OCI-M2 (cell line): ENCODE data around the gene SPATA2L.

ENCODE experiments used
- DNase-seq: peaks from one replicate; lab custom pipeline; 2025; ENCODE audit not compliant: unreplicated experiment; lab: John Stamatoyannopoulos, UW

Gene SPATA2L

GRCh38 chr16:89729293-89729692 is 27.8 kb upstream of the SPATA2L start:
- DNase-seq: no peak

DNA sequence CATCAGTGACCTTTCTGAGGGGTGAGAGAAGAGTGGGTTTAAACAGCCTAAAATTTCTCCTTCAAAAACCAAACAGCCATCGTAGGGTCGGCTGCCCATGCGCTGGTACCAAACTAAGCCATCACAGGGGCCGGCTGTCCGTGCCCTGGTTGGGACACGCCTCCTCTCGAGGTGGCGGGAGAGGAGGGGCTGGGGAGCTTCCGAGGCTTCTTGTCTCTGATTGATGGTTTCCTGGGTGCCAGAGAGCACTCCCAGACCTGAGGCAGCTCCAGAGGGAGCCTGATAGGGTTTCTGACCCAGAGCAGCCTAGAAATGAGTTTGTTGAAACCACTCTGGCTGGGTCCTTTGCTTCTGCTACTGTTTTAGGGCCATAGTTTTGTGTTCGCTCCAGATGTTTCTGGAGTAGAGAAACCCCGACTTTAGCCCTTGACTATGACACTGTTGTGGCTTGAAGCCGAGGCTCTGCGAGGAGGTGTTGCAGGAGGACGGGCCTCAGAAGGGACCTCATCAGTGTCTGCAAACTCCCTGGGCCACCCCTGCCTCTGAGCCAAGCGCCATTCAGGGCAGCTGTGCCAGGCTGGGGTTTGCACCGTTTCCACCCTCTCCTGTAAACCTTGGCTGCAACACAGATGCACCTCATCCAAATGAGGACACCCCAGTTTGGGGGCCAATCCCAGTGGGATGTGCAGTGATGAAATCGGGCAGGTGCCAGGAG is 26.1 kb upstream of the SPATA2L start:
- no peak for DNase-seq

DNA sequence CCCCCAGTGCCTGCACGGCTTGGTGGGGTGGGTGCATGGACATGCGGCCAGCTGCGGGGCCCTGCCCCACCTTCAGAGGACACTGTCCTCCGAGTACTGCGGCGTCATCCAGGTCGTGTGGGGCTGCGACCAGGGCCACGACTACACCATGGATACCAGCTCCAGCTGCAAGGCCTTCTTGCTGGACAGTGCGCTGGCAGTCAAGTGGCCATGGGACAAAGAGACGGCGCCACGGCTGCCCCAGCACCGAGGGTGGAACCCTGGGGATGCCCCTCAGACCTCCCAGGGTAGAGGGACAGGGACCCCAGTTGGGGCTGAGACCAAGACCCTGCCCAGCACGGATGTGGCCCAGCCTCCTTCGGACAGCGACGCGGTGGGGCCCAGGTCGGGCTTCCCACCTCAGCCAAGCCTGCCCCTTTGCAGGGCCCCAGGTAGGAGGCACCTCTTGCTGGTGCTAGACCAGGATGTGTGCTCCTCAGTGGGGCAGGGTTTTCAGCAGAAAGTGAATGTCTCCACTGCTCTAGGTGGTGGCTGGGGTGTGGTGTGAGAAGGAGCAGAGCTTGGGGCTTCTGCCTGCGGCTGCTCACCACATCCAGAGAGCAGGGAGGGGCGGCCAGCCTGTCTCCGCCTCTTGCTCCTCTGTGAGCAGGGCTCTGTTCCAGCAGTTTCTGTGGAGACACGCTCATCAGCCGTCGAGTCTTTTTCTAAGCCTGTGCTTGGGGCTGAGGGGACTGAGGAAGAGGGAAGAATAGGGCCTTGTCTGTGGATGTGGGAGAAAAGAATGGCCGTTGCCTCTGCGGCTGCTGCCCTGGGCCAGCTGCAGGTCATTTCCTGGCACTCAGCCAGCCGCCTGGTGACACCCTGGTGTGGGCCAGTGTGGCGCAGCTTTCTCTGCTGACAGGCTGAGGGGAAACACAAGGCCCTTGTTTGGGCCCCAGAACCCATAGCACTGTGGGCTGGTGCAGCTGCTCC is 22.1 kb upstream of the SPATA2L start:
- DNase-seq: no peak

DNA sequence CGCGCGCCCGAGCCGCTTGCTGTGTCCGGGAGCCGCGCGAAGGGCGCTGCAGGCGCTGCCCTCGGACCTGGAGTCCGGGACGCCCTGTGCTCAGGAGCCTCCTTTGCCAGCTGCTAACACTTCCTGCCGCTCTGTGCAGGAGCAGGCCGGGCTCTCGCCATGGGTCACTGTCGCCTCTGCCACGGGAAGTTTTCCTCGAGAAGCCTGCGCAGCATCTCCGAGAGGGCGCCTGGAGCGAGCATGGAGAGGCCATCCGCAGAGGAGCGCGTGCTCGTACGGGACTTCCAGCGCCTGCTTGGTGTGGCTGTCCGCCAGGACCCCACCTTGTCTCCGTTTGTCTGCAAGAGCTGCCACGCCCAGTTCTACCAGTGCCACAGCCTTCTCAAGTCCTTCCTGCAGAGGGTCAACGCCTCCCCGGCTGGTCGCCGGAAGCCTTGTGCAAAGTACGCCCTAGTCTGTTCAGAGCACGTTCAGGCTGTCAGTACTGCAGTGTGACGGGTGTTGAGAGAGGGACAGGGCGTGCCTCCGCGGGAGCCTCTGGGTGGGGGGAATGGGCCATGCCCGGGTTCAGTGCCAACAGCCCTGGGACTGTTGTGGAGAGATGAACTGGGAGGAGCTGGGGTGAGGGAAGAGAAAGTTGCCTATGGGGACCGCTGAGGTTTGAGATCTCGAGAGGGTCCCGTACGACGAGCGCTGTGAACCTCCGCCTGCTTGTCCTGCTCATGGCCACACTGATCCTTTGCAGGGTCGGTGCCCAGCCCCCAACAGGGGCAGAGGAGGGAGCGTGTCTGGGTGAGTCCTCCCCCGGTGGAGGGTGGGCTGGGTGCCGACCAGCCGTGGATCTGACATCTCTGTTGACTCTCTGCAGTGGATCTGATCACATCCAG is 21.1 kb upstream of the SPATA2L start:
- no peak for DNase-seq

DNA sequence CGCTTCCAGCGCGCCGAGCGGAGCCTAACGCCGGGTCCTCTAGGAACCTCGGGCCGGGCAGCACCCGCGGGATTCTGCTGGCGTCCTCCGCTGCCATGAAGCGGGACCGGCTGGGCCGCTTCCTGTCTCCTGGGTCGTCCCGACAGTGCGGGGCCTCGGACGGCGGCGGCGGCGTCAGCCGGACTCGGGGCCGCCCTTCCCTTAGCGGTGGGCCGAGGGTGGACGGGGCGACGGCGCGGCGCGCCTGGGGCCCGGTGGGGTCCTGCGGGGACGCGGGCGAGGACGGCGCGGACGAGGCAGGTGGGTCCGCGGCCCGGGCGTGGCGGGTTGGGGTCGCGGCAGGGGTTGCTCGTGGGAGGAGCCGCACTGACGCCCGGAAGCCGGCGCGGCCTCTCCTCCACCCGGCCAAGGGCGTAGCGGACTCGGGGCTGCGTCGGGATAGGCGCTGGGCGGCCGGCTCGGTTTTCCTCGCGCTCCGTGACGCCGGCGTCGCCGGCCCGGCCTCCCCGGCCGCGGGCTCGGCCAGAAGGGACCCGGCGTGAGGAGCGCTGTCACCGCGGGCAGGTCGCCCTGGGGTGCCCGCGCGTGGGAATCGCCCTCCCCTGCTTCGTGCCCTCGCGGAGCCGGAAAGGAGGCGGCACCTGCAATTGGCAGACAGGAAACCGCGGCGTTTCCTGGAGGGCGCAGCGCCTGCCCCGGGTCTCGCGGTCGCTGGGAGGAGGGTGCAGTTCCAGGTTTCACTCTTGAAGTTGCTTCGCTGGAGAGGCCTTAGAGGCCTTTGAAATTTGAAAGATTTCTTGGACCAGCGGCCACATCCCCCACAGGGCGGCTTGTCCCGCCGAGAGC is 20.3 kb upstream of the SPATA2L start:
- DNase-seq: no peak

DNA sequence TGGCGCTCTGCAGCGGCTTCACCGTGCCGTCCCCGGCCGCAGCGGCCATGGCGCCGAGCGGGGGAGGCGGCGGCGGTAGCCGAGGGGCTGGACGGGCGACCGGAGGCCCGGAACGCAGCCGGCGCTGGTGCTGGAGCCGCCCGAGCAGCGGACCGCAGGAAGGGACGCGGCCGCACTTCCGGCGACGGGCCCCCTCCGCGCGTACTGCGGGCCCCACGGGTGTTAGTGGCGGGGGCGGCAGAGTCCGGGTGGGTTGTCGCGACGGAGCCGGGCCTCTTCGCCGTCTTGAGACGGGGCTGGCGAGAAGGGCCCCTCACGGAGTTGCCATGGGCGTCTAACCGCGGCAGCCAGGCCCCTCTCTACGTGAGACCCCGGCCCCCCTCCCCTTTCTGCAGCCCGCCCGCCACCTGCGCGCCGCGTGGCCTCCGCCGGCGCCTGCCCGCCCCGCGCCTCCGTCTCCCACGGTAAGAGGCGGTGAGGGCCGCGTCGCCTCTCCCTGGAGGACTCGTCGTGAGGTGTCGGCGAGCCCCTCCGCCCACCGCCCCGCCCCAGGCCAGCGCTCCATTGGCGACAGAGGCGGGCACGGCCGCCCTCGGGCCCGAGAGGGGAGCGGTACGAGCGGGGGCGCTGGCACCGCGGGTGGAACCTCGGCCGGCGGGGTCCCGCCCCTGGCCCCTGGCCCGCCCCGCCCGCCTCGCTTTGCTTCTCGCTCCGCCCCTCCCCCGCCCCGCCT is 19.5 kb upstream of the SPATA2L start, which contains the start of the genes VPS9D1 and ZNF276:
VPS9D1 (minus strand) TSS at position 86 of the 733 bp plus-strand sequence; CDS start at position 49, 37 bp downstream.
ZNF276 (plus strand) TSS at position 725 of the 733 bp plus-strand sequence. CDS start 104 bp downstream, outside the sequence.
- DNase-seq: no peak

DNA sequence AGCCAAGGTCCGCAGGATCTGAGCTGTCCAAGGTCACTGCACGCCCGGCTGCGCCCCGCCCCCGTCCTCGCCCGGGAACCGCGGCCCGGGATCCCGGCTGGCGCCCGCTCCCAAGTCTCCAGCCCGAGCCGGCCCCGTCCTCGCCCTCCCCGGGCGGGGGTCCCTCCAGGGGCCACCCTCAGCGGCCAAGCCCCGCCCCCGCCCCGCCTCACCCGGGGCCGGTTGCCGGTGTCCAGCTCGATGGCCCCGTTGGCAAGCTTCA is 19.0 kb upstream of the SPATA2L start:
- DNase-seq: no peak

DNA sequence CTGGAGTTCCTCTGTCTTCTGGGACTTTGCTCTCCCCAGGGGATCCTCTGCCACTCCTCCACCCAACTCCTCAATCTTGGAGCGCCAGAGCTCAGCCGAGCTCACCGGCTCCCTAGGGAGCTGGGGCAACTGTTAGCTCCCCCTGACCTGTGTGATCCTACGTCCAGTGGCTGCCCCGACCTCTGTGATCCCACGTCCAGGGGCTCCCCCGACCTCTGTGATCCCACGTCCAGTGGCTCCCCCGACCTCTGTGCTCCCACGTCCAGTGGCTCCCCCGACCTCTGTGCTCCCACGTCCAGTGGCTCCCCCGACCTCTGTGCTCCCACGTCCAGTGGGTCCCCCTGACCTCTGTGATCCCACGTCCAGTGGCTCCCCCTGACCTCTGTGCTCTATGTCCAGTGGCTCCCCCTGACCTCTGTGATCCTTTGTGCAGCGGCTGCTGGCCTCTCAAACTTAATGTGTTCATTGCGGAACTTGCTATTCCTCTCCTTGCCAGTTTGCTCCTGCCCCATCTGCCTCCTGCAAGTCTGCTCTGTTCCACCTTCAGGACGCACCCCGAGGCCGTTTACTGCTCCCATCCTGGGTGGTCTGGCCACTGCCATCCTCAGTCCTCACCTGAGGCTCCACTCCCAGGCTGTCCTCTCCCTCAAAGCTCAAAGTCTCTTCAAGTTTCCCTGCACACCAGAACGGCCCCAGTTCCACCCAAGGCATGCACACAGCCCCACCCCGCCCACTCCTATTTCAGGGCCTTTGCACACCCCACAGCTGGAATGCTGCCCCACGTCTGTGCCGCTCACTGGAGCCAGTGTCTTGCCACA is 16.4 kb upstream of the SPATA2L start:
- DNase-seq: no peak

- DNase-seq: no peak
These were observed 15.6 kb upstream of the SPATA2L start for GRCh38 chr16:89716916-89717687.

DNA sequence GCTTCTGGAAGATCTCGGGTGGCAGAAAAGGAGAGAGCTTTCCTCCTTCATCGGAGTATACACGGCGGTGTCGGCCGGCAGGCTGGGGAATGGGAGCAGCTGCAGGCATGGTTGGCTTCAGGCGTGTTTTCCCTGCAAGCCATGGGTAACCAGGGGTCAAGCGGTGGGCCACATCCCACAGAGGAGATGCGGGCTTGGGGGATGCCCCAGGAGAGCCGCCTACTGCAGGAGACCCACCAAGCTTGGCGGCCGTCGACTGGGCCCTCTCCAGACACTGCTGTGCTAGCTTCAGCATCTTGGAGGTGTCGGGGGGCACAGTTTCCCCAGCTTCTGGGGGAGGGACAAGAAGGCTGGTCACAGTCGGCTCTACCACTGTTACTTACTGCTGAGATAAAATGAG is 15.0 kb upstream of the SPATA2L start:
- DNase-seq: no peak

DNA sequence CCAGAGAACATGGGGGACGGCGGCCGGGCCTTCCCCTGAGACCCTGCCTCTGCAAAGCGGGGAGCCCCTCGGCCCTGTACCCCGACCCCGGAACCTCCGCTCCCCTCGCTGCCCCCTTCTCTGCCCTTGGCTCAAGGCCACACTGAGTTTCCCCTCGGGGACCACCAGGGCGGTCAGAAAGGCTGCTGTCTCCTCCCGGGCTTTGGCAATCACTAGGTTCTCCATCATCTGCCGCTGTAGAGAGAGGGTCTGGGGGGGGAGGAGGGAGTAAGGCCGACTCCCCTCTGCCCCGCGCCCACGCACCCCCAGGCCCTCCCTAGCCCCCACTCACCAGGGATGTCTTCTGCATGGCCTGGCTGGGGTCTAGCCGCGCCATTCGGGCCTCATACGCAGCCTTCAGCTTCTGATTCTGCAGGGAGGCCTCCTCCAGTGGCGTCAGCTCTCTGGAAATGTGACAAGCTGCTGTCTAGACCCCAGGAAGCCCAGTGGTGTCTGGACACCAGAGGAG is 10.8 kb upstream of the SPATA2L start:
- DNase-seq: no peak

- DNase-seq: no peak
These were observed 10.2 kb upstream of the SPATA2L start for GRCh38 chr16:89711601-89712273.

GRCh38 chr16:89710709-89711564 is 9.4 kb upstream of the SPATA2L start:
- no peak for DNase-seq

DNA sequence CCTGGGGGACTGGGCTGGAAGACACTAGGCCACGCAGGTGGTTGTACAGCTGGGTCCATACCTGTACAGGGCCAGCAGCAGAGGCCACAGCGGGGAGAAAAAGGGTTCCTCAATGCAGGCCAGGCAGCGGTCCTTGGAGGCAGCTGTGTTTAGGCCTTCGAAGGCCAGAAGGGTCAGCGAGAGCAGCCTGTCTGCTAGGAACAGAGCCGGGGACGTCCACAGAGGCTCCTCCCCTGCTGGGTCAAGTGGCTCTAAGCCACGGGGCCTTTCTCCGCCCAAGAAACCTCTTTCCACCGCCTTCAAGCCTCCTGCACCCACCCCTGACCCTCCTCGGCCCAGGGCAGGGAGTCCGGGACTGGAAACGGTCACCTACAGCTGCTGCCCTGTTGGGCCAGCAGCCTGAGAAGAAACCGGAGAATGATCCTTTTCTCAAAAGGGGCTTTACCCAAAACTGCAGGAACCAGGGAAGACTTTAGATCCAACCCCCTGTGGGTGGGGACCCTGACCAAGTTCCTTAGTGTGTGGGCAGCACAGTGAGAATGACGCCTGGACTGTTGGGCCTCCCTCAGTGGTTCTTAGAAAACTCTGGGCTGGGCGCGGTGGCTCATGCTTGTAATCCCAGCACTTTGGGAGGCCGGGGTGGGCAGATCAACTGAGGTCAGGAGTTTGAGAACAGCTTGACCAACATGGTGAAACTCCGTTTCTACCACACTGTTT is 8.4 kb upstream of the SPATA2L start:
- no peak for DNase-seq

- DNase-seq: no peak
These were observed 7.7 kb upstream of the SPATA2L start for GRCh38 chr16:89709166-89709565.

DNA sequence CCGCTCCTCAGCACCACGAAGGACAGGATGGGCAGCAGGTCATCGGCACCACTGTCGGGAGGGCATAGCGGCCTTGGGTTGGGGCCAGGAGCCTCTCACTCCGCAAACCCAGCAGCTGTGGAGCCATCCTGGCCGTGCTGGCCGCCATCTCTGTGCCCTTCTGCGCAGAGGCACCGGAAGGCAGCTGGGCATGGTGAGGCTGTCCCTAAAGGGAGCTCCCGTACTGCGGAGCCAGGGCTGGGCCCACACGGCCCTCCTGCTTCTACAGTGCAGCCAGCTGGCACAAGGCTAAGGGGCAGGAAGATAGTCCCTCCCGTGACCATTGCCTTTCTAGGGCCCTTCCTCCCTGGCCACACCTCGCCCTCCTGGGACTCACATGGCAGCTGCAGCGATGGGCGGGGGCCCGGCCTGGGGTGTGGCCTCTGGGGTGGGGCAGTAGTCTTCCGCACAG is 7.0 kb upstream of the SPATA2L start:
- no peak for DNase-seq
